Neuron (in vitro differentiated cells): ENCODE data around the gene TM7SF2.
A peak's percentile ranks its signal among the peaks of the same experiment; 100 is the strongest.
"Not testable (repeated sequence)": the region's sequence is repeated elsewhere in the genome, so short reads cannot be mapped to it uniquely, and the experiment has no call there.

Experiments
- H2AFZ ChIP-seq: one replicate; pipeline ENCODE4 v1.6.1; 2013; ENCODE audit warnings: low read depth, mild to moderate bottlenecking, inconsistent platforms, low read length, moderate library complexity
- H3K27me3 ChIP-seq: one replicate; pipeline ENCODE4 v1.6.1; 2013; ENCODE audit warnings: low read length; ENCODE audit not compliant: insufficient read depth
- H3K36me3 ChIP-seq: one replicate; pipeline ENCODE4 v1.6.1; 2013; ENCODE audit warnings: low read length; ENCODE audit not compliant: insufficient read depth
- H3K4me1 ChIP-seq: one replicate; pipeline ENCODE4 v1.6.1; 2013; ENCODE audit warnings: low read length; ENCODE audit not compliant: insufficient read depth
- H3K4me3 ChIP-seq: 2 replicates; pipeline ENCODE4 v1.5.1; 2013; ENCODE audit warnings: mild to moderate bottlenecking, low read length, moderate library complexity
- H3K9me3 ChIP-seq: one replicate; pipeline ENCODE4 v1.6.1; 2013; ENCODE audit warnings: low read length

The TM7SF2 gene

GRCh38 chr11:65113361-65113756 is 1.7 kb downstream of the TM7SF2 start:
- Histone ChIP-seq H3K4me1 (peaks cover 47% of the 10 kb centered on the region), H3K36me3 (peaks cover 32% of the 10 kb centered on the region), H3K9me3 (no peaks in the 10 kb centered on the region), H3K27me3 (no peaks in the 10 kb centered on the region), H3K4me3 (peak overlapping the region; percentile 95), H2AFZ (no peak overlapping the region)

DNA sequence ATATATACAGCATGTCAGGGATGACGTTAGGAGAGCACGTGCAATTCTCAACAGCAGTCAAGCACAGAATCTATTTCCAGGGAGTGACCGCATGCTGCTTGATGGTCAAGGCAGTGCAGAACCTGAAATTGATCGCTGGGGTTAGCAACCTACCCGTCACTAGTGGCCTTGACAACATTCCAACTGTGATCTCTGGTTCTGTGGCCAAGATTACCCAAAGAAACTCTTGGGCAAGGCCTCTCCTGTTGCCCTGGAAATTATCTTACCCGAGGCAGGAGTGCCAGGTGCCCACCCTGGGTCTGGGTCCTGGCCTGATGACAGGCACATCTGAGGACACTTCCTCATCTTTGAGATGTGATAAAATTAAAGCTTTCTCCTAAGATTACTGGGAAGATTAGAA is 2.2 kb downstream of the TM7SF2 start:
- Histone ChIP-seq H2AFZ (no peak overlapping the region), H3K4me3 (no peak overlapping the region), H3K36me3 (peaks cover 33% of the 10 kb centered on the region), H3K4me1 (peaks cover 47% of the 10 kb centered on the region), H3K9me3 (no peaks in the 10 kb centered on the region), H3K27me3 (no peaks in the 10 kb centered on the region)

- Histone ChIP-seq H3K36me3 (peaks cover 35% of the 10 kb centered on the region), H3K9me3 (no peaks in the 10 kb centered on the region), H3K4me1 (peaks cover 47% of the 10 kb centered on the region), H2AFZ (no peak overlapping the region), H3K4me3 (no peak overlapping the region), H3K27me3 (no peaks in the 10 kb centered on the region)
Measured at GRCh38 chr11:65114538-65115171, 3.0 kb downstream of the TM7SF2 start.

GRCh38 chr11:65115361-65116082 is 3.9 kb downstream of the TM7SF2 start:
- H3K4me1 ChIP-seq: peaks cover 45% of the 10 kb centered on the region
- H3K27me3 ChIP-seq: no peaks in the 10 kb centered on the region
- no peaks in the 10 kb centered on the region for H3K9me3 ChIP-seq
- H3K36me3 ChIP-seq: peaks cover 43% of the 10 kb centered on the region
- no peak overlapping the region for H2AFZ ChIP-seq
- no peak overlapping the region for H3K4me3 ChIP-seq

- Histone ChIP-seq H3K27me3 (no peaks in the 10 kb centered on the region), H2AFZ (no peak overlapping the region), H3K4me3 (peak overlapping the region; percentile 73), H3K9me3 (no peaks in the 10 kb centered on the region), H3K36me3 (peaks cover 48% of the 10 kb centered on the region), H3K4me1 (peaks cover 43% of the 10 kb centered on the region)
Measured at GRCh38 chr11:65116370-65117205, 4.9 kb downstream of the TM7SF2 start.

GRCh38 chr11:65117206-65118096 is 5.8 kb downstream of the TM7SF2 start, which contains the start of gene ZNHIT2:
ZNHIT2 (minus strand) TSS chr11:65117701; CDS start chr11:65117653, 48 bp downstream.
- no peak within 1 kb of the TSS for H2AFZ ChIP-seq
- H3K4me3 ChIP-seq: peak within 1 kb of the TSS; percentile 73
- H3K4me1 ChIP-seq: peaks cover 41% of the 10 kb centered on the region
- H3K9me3 ChIP-seq: no peaks in the 10 kb centered on the region
- H3K36me3 ChIP-seq: peaks cover 48% of the 10 kb centered on the region
- H3K27me3 ChIP-seq: no peaks in the 10 kb centered on the region

- Histone ChIP-seq H3K27me3 (no peaks in the 10 kb centered on the region), H3K9me3 (no peaks in the 10 kb centered on the region), H3K4me3 (peak overlapping the region; percentile 7), H3K4me1 (peaks cover 40% of the 10 kb centered on the region), H3K36me3 (peaks cover 48% of the 10 kb centered on the region), H2AFZ (no peak overlapping the region)
Measured at GRCh38 chr11:65118097-65118837, 6.6 kb downstream of the TM7SF2 start.

GRCh38 chr11:65118891-65119669 is 7.4 kb downstream of the TM7SF2 start:
- not testable (repeated sequence) for H3K9me3 ChIP-seq, H3K4me3 ChIP-seq, H2AFZ ChIP-seq, H3K27me3 ChIP-seq
- peaks cover 45% of the 10 kb centered on the region for H3K36me3 ChIP-seq
- peaks cover 37% of the 10 kb centered on the region for H3K4me1 ChIP-seq

DNA sequence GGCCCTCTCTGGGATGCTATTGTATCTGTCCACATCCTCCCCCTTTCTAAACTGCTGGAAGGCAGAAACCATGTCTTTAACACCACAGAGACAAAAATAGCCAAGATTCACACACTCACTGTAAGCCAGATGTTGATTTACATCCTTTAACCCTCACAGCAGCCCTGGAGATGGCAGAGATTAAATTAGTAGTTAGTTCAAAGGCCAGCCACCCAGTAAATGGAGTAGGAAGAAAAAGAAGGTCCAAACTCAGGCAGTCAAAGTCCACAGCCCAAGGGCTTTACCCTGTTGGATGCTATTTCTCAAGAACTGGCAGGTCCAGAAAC is 8.0 kb downstream of the TM7SF2 start:
- Histone ChIP-seq H2AFZ (no peak overlapping the region), H3K4me1 (peaks cover 37% of the 10 kb centered on the region), H3K9me3 (no peaks in the 10 kb centered on the region), H3K27me3 (no peaks in the 10 kb centered on the region), H3K4me3 (no peak overlapping the region), H3K36me3 (peaks cover 46% of the 10 kb centered on the region)

DNA sequence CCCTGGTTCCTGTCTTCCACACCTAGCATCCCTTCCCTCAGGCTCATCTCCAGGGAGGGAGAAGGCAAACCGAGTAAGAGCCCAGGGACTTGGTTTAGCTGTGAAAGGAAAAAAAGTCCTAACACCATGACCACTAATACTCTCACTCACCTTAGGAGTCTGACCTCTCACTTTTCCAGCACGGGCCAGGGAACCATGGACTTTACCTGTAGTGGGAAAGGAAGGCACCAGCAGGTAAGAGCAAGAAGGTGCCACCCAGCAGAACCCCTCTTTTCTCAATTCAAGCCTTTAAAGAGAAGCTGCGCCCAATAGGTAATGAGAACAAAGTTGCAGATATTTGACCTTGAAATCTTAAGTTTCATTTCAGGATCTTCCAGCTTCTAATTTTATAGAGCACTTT is 9.2 kb downstream of the TM7SF2 start:
- Histone ChIP-seq H2AFZ (no peak overlapping the region), H3K4me3 (peak overlapping the region; percentile 93), H3K27me3 (no peaks in the 10 kb centered on the region), H3K9me3 (no peaks in the 10 kb centered on the region), H3K4me1 (peaks cover 27% of the 10 kb centered on the region), H3K36me3 (peaks cover 45% of the 10 kb centered on the region)

DNA sequence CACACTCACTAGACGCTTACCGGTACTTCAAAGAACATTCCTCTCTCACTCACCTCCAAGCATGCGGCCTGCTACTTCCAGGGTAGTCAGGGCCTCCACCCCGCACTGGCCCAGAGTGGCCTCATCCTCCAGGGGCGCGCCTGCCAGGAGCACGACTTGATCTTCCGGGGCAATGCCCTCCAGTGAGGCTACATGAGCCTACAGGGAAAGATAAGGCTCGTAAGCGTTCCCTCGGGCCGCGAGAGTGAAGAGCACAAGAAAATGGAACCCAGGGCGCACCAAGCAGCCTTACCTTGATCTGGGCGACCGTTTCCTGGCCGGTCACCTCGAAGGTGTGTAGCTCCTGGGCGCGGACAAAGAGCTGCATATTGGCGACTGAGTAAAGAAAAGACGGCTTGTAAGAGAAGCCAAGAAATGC is 9.8 kb downstream of the TM7SF2 start:
- Histone ChIP-seq H3K4me3 (peak overlapping the region; percentile 93), H2AFZ (no peak overlapping the region), H3K27me3 (no peaks in the 10 kb centered on the region), H3K9me3 (no peaks in the 10 kb centered on the region), H3K4me1 (peaks cover 21% of the 10 kb centered on the region), H3K36me3 (peaks cover 45% of the 10 kb centered on the region)
